A673 (cell line): ENCODE results near the gene MAML3.

Experiments
- CTCF ChIP-seq: fragments of 300-800, 200-600 bp; sonication (generic); conservative IDR thresholded peaks from 2 replicates; pipeline ENCODE4 v1.5.1; 2017; ENCODE audit warnings: low read depth, mild to moderate bottlenecking, antibody characterized with exemption, low read length, moderate library complexity, mixed read lengths
- EZH2 ChIP-seq: fragments of 200-600 bp; sonication (generic); IDR thresholded peaks from 2 replicates; pipeline ENCODE4 v1.6.1; 2017; ENCODE audit warnings: borderline replicate concordance, low read depth, mild to moderate bottlenecking, mixed read lengths, antibody characterized with exemption, low read length; ENCODE audit not compliant: poor library complexity, severe bottlenecking

- TF ChIP-seq CTCF: no peak
- TF ChIP-seq EZH2: no peak
Measured at GRCh38 chr4:139696491-139696890, 457.5 kb downstream of the MAML3 start.
